Measurements from ENCODE around the gene KRTAP10-9. TPM values are rescaled to one million over a fixed set of nuclear protein-coding genes. Genes with fewer than 3 reads are reported as not detected.
"Not testable (repeated sequence)": the region's sequence is repeated elsewhere in the genome, so short reads cannot be mapped to it uniquely, and the experiment has no call there.

KRTAP10-9 gene
- total RNA-seq, 4 donors from 2014 or later, result not detected

DNA sequence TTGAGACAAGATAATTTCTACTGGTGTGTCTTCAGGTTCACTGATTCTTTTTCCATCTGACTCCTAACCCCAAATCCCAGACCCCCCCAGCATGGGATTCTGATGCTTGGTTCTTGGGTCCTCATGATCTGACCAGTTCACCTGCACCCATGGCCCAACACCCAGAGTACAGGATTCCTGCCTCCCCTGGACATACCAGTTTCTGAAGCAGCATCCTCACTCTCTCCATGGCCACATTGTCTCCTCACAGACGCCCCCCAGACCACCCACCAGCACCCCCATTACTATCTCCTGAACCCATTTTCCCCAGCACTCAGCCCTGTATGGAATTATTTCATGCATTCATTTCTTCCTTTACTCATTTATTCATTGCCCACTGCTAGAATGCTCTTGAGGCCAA is 30.0 kb downstream of the KRTAP10-9 start:
- H3K36me3 ChIP-seq, result no peaks in the 10 kb centered on the region
- WGBS, result 62% methylated on average over 1 of the region's 1 CpG
- no peaks in the 10 kb centered on the region for H3K4me1 ChIP-seq
- H3K9me3 ChIP-seq, result peaks cover 0 to 13% (median 6%) of the 10 kb centered on the region in 4 donors
- H3K4me3 ChIP-seq, result no peak overlapping the region
- H3K27me3 ChIP-seq, result peaks cover 0 to 46% (median 0%) of the 10 kb centered on the region in 4 donors
- TF ChIP-seq CTCF (IDR thresholded peaks at IDR 0.05) (no peak), EP300 (IDR thresholded peaks at IDR 0.05) (no peak), POLR2A (IDR thresholded peaks at IDR 0.05; ENCODE audit: low read depth) (no peak), POLR2AphosphoS5 (IDR thresholded peaks at IDR 0.05) (no peak)
- no peak overlapping the region for H3K27ac ChIP-seq (replicated peaks in 1 of 4)
- intact Hi-C loops (cut with DNase I), result no loop called here
- no peak for DNase-seq (ENCODE audit: extremely low spot score)

GRCh38 chr21:44657635-44658540 is 31.0 kb downstream of the KRTAP10-9 start, which contains the start of gene KRTAP12-3:
KRTAP12-3 (plus strand) TSS chr21:44657932; CDS start chr21:44657980, 48 bp downstream.
- Histone ChIP-seq H3K36me3 (no peaks in the 10 kb centered on the region), H3K4me3 (no peak within 1 kb of the TSS), H3K27ac (replicated peaks in 1 of 4) (no peak within 1 kb of the TSS), H3K27me3 (peaks cover 0 to 46% (median 0%) of the 10 kb centered on the region in 4 donors), H3K4me1 (no peaks in the 10 kb centered on the region), H3K9me3 (peaks cover 0 to 13% (median 6%) of the 10 kb centered on the region in 4 donors)
- intact Hi-C loops (cut with DNase I), result no loop called here
- TF ChIP-seq POLR2A (IDR thresholded peaks at IDR 0.05; ENCODE audit: low read depth), result no peak
- no peak for TF ChIP-seq POLR2AphosphoS5 (IDR thresholded peaks at IDR 0.05)
- DNase-seq (ENCODE audit: extremely low spot score), result no peak
- WGBS, result 77% methylated on average over 26 of the region's 26 CpGs

DNA sequence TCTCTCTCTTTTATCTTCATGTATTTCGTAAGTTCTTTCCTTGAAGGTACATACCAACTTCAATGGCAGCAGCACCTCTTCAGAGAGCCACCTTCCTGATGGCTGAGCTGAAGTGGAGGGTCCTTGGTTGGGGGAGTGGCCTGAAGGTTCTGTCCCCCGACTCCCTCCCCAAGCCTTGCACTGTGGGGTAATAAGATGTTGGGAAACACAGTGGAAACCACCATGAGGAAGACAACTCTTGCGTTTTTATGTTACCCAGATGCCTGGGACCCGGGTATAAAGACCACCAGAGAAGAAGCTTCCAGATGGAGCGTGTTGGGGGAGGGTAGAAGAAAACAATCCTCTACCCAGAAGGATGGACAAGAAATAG is 31.6 kb downstream of the KRTAP10-9 start:
- H3K4me1 ChIP-seq, result no peaks in the 10 kb centered on the region
- no peak for DNase-seq (ENCODE audit: extremely low spot score)
- H3K27ac ChIP-seq (replicated peaks in 1 of 4), result no peak overlapping the region
- H3K36me3 ChIP-seq, result no peaks in the 10 kb centered on the region
- H3K4me3 ChIP-seq, result no peak overlapping the region
- peaks cover 0 to 13% (median 6%) of the 10 kb centered on the region in 4 donors for H3K9me3 ChIP-seq
- no peak for TF ChIP-seq POLR2A (IDR thresholded peaks at IDR 0.05; ENCODE audit: low read depth)
- no peak for TF ChIP-seq POLR2AphosphoS5 (IDR thresholded peaks at IDR 0.05)
- WGBS, result 77% methylated on average over 5 of the region's 5 CpGs
- intact Hi-C loops (cut with DNase I), result no loop called here
- peaks cover 0 to 45% (median 0%) of the 10 kb centered on the region in 4 donors for H3K27me3 ChIP-seq

GRCh38 chr21:44658913-44659595 is 32.2 kb downstream of the KRTAP10-9 start:
- intact Hi-C loops (cut with DNase I), result no loop called here
- no peak for DNase-seq (ENCODE audit: extremely low spot score)
- 65% methylated on average over 11 of the region's 11 CpGs for WGBS
- Histone ChIP-seq H3K4me1 (no peaks in the 10 kb centered on the region), H3K36me3 (no peaks in the 10 kb centered on the region), H3K9me3 (peaks cover 0 to 13% (median 6%) of the 10 kb centered on the region in 4 donors), H3K27ac (replicated peaks in 1 of 4) (no peak overlapping the region), H3K27me3 (peaks cover 0 to 40% (median 0%) of the 10 kb centered on the region in 4 donors), H3K4me3 (no peak overlapping the region)
- TF ChIP-seq CTCF (IDR thresholded peaks at IDR 0.05) (no peak), POLR2AphosphoS5 (IDR thresholded peaks at IDR 0.05) (no peak), POLR2A (IDR thresholded peaks at IDR 0.05; ENCODE audit: low read depth) (no peak), EP300 (IDR thresholded peaks at IDR 0.05) (no peak)

DNA sequence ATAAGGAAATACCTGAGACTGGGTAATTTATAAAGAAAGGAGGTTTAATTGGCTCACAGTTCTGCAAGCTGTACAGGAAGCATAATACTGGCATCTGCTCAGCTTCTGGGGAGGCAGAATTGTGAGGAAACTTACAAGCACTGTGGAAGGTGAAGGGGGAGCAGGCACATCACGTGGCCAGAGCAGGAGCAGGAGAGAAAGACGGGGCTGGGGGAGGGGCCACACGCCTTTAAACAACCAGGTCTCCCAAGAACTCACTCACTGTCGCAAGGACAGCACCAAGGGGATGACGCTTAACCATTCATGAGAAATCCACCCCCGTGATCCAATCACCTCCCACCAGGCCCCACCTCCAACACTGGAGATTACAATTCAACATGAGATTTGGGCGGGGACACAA is 34.7 kb downstream of the KRTAP10-9 start:
- 64% methylated on average over 7 of the region's 7 CpGs for WGBS
- intact Hi-C loops (cut with DNase I), result not testable (repeated sequence)

GRCh38 chr21:44664691-44665090 is 37.8 kb downstream of the KRTAP10-9 start:
- Histone ChIP-seq H3K36me3 (no peaks in the 10 kb centered on the region), H3K27me3 (peaks cover 0 to 23% (median 0%) of the 10 kb centered on the region in 4 donors), H3K4me3 (no peak overlapping the region), H3K27ac (replicated peaks in 1 of 4) (no peak overlapping the region), H3K4me1 (no peaks in the 10 kb centered on the region), H3K9me3 (no peaks in the 10 kb centered on the region)
- 85% methylated on average over 4 of the region's 5 CpGs for WGBS
- DNase-seq (ENCODE audit: extremely low spot score), result no peak
- intact Hi-C loops (cut with DNase I), result no loop called here
- TF ChIP-seq POLR2A (IDR thresholded peaks at IDR 0.05; ENCODE audit: low read depth), result no peak
- TF ChIP-seq EP300 (IDR thresholded peaks at IDR 0.05), result no peak

More for the DNA sequence above, 34.7 kb downstream of the KRTAP10-9 start:
- not testable (repeated sequence) for H3K4me3 ChIP-seq; H3K27ac ChIP-seq (replicated peaks in 1 of 4); H3K9me3 ChIP-seq; H3K36me3 ChIP-seq; DNase-seq (ENCODE audit: extremely low spot score); H3K4me1 ChIP-seq
- H3K27me3 ChIP-seq, result peaks cover 0 to 36% (median 0%) of the 10 kb centered on the region in 4 donors
